H1 (cell line): ENCODE results near the gene OR10A2. TPM values are rescaled to one million over a fixed set of nuclear protein-coding genes. Genes with fewer than 3 reads are reported as not detected.

Experiments used
- CTCF ChIA-PET: fragments of 300-600 bp; sonication (Branson Sonifier 250); formaldehyde crosslinking; loops from one replicate; lab custom pipeline; 2021; ENCODE audit not compliant: partially characterized antibody; lab: Charles Lee
- POLR2A ChIA-PET: fragments of 300-600 bp; sonication (Branson Sonifier 250); formaldehyde crosslinking; loops from one replicate; lab custom pipeline; 2021; ENCODE audit warnings: inconsistent platforms; ENCODE audit not compliant: partially characterized antibody; lab: Charles Lee
- DNase-seq, 2 experiments: peaks; one replicate each; pipeline versions ENCODE4 v3.0.0 to v3.0.0-alpha.2; 2010 to 2022; ENCODE audit warnings: low spot score in 2 of 2, low read depth in 1 of 2, mixed read lengths in 1 of 2
- FAIRE-seq: peaks from 2 replicates; lab custom pipeline; 2011; peaks lifted over from hg19 to GRCh38; lab: Jason Lieb, UNC
- H2AFZ ChIP-seq: 2 replicates; pipeline ENCODE4 v1.8.1; 2012; ENCODE audit warnings: low read length, inconsistent platforms
- H2AK5ac ChIP-seq: 2 replicates; pipeline ENCODE4 v1.6.1; 2013; ENCODE audit warnings: low read depth, low read length
- H2BK120ac ChIP-seq: replicated peaks from 2 replicates; pipeline ENCODE3; 2013; ENCODE audit warnings: low read depth, low read length, inconsistent platforms
- H2BK12ac ChIP-seq: 2 replicates; pipeline ENCODE4 v1.6.1; 2013; ENCODE audit warnings: low read depth, low read length
- H2BK15ac ChIP-seq: 2 replicates; pipeline ENCODE4 v1.6.1; 2013; ENCODE audit warnings: low read length
- H2BK20ac ChIP-seq: 2 replicates; pipeline ENCODE4 v1.6.1; 2013; ENCODE audit warnings: low read length
- H2BK5ac ChIP-seq: 2 replicates; pipeline ENCODE4 v1.6.1; 2013; ENCODE audit warnings: low read depth, low read length
- H3K14ac ChIP-seq: 2 replicates; pipeline ENCODE4 v1.6.1; 2013; ENCODE audit warnings: inconsistent platforms; ENCODE audit not compliant: insufficient read length
- H3K18ac ChIP-seq: 2 replicates; pipeline ENCODE4 v1.6.1; 2013; ENCODE audit warnings: low read length; ENCODE audit errors: extremely low read depth
- H3K23ac ChIP-seq: 2 replicates; pipeline ENCODE4 v1.6.1; 2013; ENCODE audit warnings: inconsistent platforms; ENCODE audit not compliant: insufficient read length
- H3K23me2 ChIP-seq: 2 replicates; pipeline ENCODE4 v1.6.1; 2013; ENCODE audit warnings: low read depth, low read length
- H3K27ac ChIP-seq: 2 replicates; pipeline ENCODE4 v1.6.1; 2011; ENCODE audit warnings: low read depth, low read length, inconsistent platforms
- H3K27me3 ChIP-seq, 4 experiments: replicated peaks in 1 of 4; 1 replicate in 1 of 4; 2 replicates in 3 of 4; pipeline versions ENCODE4 v1.6.1 to v1.8.1; 2011 to 2013; ENCODE audit warnings: low read length in 3 of 4, mild to moderate bottlenecking in 3 of 4, inconsistent platforms in 2 of 4, mixed read lengths in 2 of 4, moderate library complexity in 1 of 4; ENCODE audit not compliant: control insufficient read depth in 3 of 4, insufficient read depth in 3 of 4; ENCODE audit errors: extremely low read depth in 1 of 4
- H3K36me3 ChIP-seq, 4 experiments: 2 replicates each; pipeline versions ENCODE4 v1.6.1 to v1.8.1; 2011 to 2013; ENCODE audit warnings: mild to moderate bottlenecking in 4 of 4, low read length in 3 of 4, moderate library complexity in 2 of 4, control low read depth in 1 of 4, inconsistent platforms in 1 of 4; ENCODE audit not compliant: insufficient read depth in 4 of 4, control insufficient read depth in 2 of 4
- H3K4ac ChIP-seq: replicated peaks from 2 replicates; pipeline ENCODE3; 2013; ENCODE audit warnings: low read length, low read depth, mixed read lengths, inconsistent platforms; ENCODE audit not compliant: insufficient read length
- H3K4me1 ChIP-seq, 4 experiments: replicated peaks in 1 of 4; 1 replicate in 1 of 4; 2 replicates in 3 of 4; pipeline versions ENCODE4 v1.6.1 to v1.8.1; 2011 to 2013; ENCODE audit warnings: low read length in 3 of 4, inconsistent platforms in 2 of 4, mixed read lengths in 1 of 4; ENCODE audit not compliant: insufficient read depth in 4 of 4, control insufficient read depth in 3 of 4
- H3K4me2 ChIP-seq, 2 experiments: 2 replicates each; pipeline versions ENCODE4 v1.6.1 to v1.8.1; 2011 to 2013; ENCODE audit warnings: low read depth in 2 of 2, low read length in 2 of 2, control low read depth in 1 of 2, inconsistent platforms in 1 of 2, mild to moderate bottlenecking in 1 of 2; ENCODE audit not compliant: insufficient read depth in 1 of 2
- H3K4me3 ChIP-seq, 4 experiments: fragments of 200-600, 300-600 bp in 1 of 4; sonication (generic), shearing (Covaris generic), sonication (Bioruptor Twin) in 1 of 4; 2 replicates each; pipeline versions ENCODE4 v1.5.1 to v1.8.1; 2011 to 2016; ENCODE audit warnings: low read length in 4 of 4, low read depth in 3 of 4, control low read depth in 2 of 4, inconsistent platforms in 2 of 4, mild to moderate bottlenecking in 2 of 4, mixed read lengths in 1 of 4, moderate library complexity in 1 of 4; ENCODE audit not compliant: insufficient read depth in 2 of 4; ENCODE audit errors: extremely low read depth in 1 of 4
- H3K56ac ChIP-seq: replicated peaks from 2 replicates; pipeline ENCODE3; 2013; ENCODE audit warnings: low read depth, mild to moderate bottlenecking, mixed read lengths, low read length, inconsistent platforms; ENCODE audit not compliant: insufficient read length
- H3K79me1 ChIP-seq: 2 replicates; pipeline ENCODE4 v1.6.1; 2013; ENCODE audit warnings: low read depth, low read length, control low read depth
- H3K79me2 ChIP-seq, 2 experiments: 2 replicates each; pipeline versions ENCODE4 v1.6.1 to v1.8.1; 2012 to 2013; ENCODE audit warnings: low read length in 2 of 2, mild to moderate bottlenecking in 2 of 2, inconsistent platforms in 1 of 2; ENCODE audit not compliant: insufficient read depth in 2 of 2, control insufficient read depth in 1 of 2
- H3K9ac ChIP-seq, 4 experiments: replicated peaks in 1 of 4; 1 replicate in 1 of 4; 2 replicates in 3 of 4; pipeline versions ENCODE4 v1.6.1 to v1.8.1; 2011 to 2013; ENCODE audit warnings: low read depth in 3 of 4, low read length in 3 of 4, control low read depth in 2 of 4, mild to moderate bottlenecking in 2 of 4, moderate library complexity in 2 of 4, inconsistent platforms in 1 of 4; ENCODE audit errors: extremely low read depth in 1 of 4
- H3K9me3 ChIP-seq, 2 experiments: 2 replicates each; pipeline versions ENCODE4 v1.6.1 to v1.8.1; 2012 to 2013; ENCODE audit warnings: mild to moderate bottlenecking in 2 of 2, moderate library complexity in 2 of 2, control low read depth in 1 of 2, inconsistent platforms in 1 of 2, low read depth in 1 of 2, low read length in 1 of 2, mixed read lengths in 1 of 2; ENCODE audit not compliant: insufficient read depth in 2 of 2
- H4K20me1 ChIP-seq, 2 experiments: replicated peaks in 1 of 2; 2 replicates each; pipeline versions ENCODE3 to v1.8.1; 2011 to 2013; ENCODE audit warnings: inconsistent platforms in 2 of 2, low read length in 2 of 2, mild to moderate bottlenecking in 1 of 2; ENCODE audit not compliant: insufficient read depth in 2 of 2, control insufficient read depth in 1 of 2
- H4K5ac ChIP-seq: 2 replicates; pipeline ENCODE4 v1.6.1; 2013; ENCODE audit warnings: low read length, low read depth, mixed read lengths, inconsistent platforms; ENCODE audit not compliant: insufficient read length
- H4K8ac ChIP-seq: 2 replicates; pipeline ENCODE4 v1.8.0; 2013; ENCODE audit warnings: mild to moderate bottlenecking, moderate library complexity, low read length, inconsistent platforms; ENCODE audit not compliant: insufficient read depth; ENCODE audit errors: extremely low read depth
- H4K91ac ChIP-seq: replicated peaks from 2 replicates; pipeline ENCODE3; 2013; ENCODE audit warnings: low read length, mixed read lengths, inconsistent platforms; ENCODE audit not compliant: insufficient read length
- BCL11A ChIP-seq, 2 experiments: IDR thresholded peaks; one replicate each; pipeline ENCODE4 v1.6.1; 2011; ENCODE audit warnings: low read depth in 2 of 2, low read length in 2 of 2, mild to moderate bottlenecking in 2 of 2
- BRCA1 ChIP-seq: IDR thresholded peaks from 2 replicates; pipeline ENCODE4 v1.6.1; 2012; ENCODE audit warnings: low read depth, low read length, improper control_type of control experiment
- CHD1 ChIP-seq: IDR thresholded peaks from 2 replicates; pipeline ENCODE4 v1.6.1; 2012; ENCODE audit warnings: low read depth, low read length, improper control_type of control experiment
- GABPA ChIP-seq: IDR thresholded peaks from 2 replicates; pipeline ENCODE4 v1.6.1; 2011; ENCODE audit warnings: mild to moderate bottlenecking, low read length, moderate library complexity, borderline replicate concordance; ENCODE audit not compliant: insufficient read depth
- MAFK ChIP-seq: IDR thresholded peaks from 2 replicates; pipeline ENCODE4 v1.6.1; 2012; ENCODE audit warnings: low read depth, mild to moderate bottlenecking, improper control_type of control experiment, low read length
- PHF8 ChIP-seq: fragments of 200-600 bp; sonication (generic); conservative IDR thresholded peaks from 2 replicates; pipeline ENCODE4 v1.7.1; 2012; ENCODE audit warnings: low read depth, mild to moderate bottlenecking, inconsistent platforms, low read length, moderate library complexity
- POLR2A ChIP-seq, 2 experiments: IDR thresholded peaks; 1 replicate in 1 of 2; 2 replicates in 1 of 2; pipeline ENCODE4 v1.6.1; 2011; ENCODE audit warnings: low read depth in 2 of 2, low read length in 2 of 2, mild to moderate bottlenecking in 2 of 2; ENCODE audit errors: control extremely low read depth in 1 of 2
- POLR2AphosphoS5 ChIP-seq: IDR thresholded peaks from 2 replicates; pipeline ENCODE4 v1.6.1; 2011; ENCODE audit warnings: low read depth, low read length
- RFX5 ChIP-seq: IDR thresholded peaks from 2 replicates; pipeline ENCODE4 v1.6.1; 2011; ENCODE audit warnings: low read depth, low read length, improper control_type of control experiment, borderline replicate concordance
- SAP30 ChIP-seq: fragments of 300-600 bp; sonication (generic); IDR thresholded peaks from 2 replicates; pipeline ENCODE4 v1.7.1; 2012; ENCODE audit warnings: low read length, moderate library complexity, mild to moderate bottlenecking, inconsistent platforms; ENCODE audit not compliant: insufficient read depth, insufficient replicate concordance
- SIRT6 ChIP-seq: IDR thresholded peaks from one replicate; pipeline ENCODE4 v1.7.1; 2012; ENCODE audit warnings: low read length, inconsistent platforms
- SP2 ChIP-seq: IDR thresholded peaks from 2 replicates; pipeline ENCODE4 v1.6.1; 2012; ENCODE audit warnings: mild to moderate bottlenecking, low read length, inconsistent platforms
- SUZ12 ChIP-seq: fragments of 200-600 bp; sonication (generic); IDR thresholded peaks from 2 replicates; pipeline ENCODE4 v1.6.1; 2012; ENCODE audit warnings: mild to moderate bottlenecking, inconsistent platforms, low read length, moderate library complexity, mixed read lengths
- TBP ChIP-seq: IDR thresholded peaks from 2 replicates; pipeline ENCODE4 v1.6.1; 2011; ENCODE audit warnings: low read depth, low read length, improper control_type of control experiment
- WGBS, 2 experiments: shearing (Covaris generic) in 1 of 2; methylation state at CpG; one replicate each; pipeline versions ENCODE4 v1.1.6 to v1.1.7; 2013 to 2015; ENCODE audit warnings: low lambda C conversion rate in 2 of 2, mixed read lengths in 2 of 2, inconsistent platforms in 1 of 2, low coverage in 1 of 2, missing lambda C conversion rate in 1 of 2; ENCODE audit not compliant: insufficient replicate concordance in 2 of 2, insufficient coverage in 1 of 2, insufficient read length in 1 of 2; ENCODE audit errors: extremely low coverage in 1 of 2, missing lambda C conversion rate in 1 of 2; 5-methylcytosine and 5-hydroxymethylcytosine counted together
- polyA plus RNA-seq, 7 experiments: library from polyadenylated mRNA; depleted of rRNA in 3 of 7; stranded (reverse) in 5 of 7; unstranded in 2 of 7; fragments of >200 nt in 5 of 7; fragments of 200-250 nt in 2 of 7; gene quantifications; 1 replicate in 5 of 7; 2 replicates in 1 of 7; 4 replicates in 1 of 7; pipeline versions ENCODE4 v1.2.1 to v1.2.3, GENCODE V29; 2011 to 2013; ENCODE audit warnings: missing spikeins in 2 of 7, mixed read lengths in 2 of 7
- total RNA-seq: library from RNA; stranded (reverse); fragmentation: NEBNext Ultra II Directional; extraction: Animal tissue kit (Norgen Biotek cat#: 25700); gene quantifications from 2 replicates; pipeline ENCODE4 v1.2.1, GENCODE V29; 2021

The OR10A2 gene
- total and polyA plus RNA-seq, 2 of the 8 experiments (the other 6 are each of a cell fraction or from before 2014, with no cell fraction given), result not detected

- DNase-seq, result no peak
- H3K4me1 ChIP-seq, result no peaks in the 10 kb centered on the region
- no peak overlapping the region for H3K4me2 ChIP-seq
- H3K27me3 ChIP-seq, result no peaks in the 10 kb centered on the region
- no peaks in the 10 kb centered on the region for H3K23me2 ChIP-seq
- no peaks in the 10 kb centered on the region for H3K36me3 ChIP-seq
- no peak overlapping the region for H2BK120ac ChIP-seq
- H2BK5ac ChIP-seq, result no peak overlapping the region
- no peak overlapping the region for H4K5ac ChIP-seq
- no peak overlapping the region for H2BK15ac ChIP-seq
- no peak overlapping the region for H3K4me3 ChIP-seq
- WGBS, 2 experiments, result 90% methylated on average over 2 of the region's 2 CpGs; no CpG with 5 or more reads in 1 of the 2 experiments
- no peaks in the 10 kb centered on the region; a peak in 2 of 4 replicates for H3K9me3 ChIP-seq
- ChIA-PET CTCF (interaction anchor here (1.5 kb wide), 1 partner anchor 12 kb away, joined by 5 read pairs; the partner anchor contains the start of gene OR10A2), POLR2A (no interaction called here)
- no peak overlapping the region for H4K8ac ChIP-seq
- H3K79me1 ChIP-seq, result no peaks in the 10 kb centered on the region
- no peak for FAIRE-seq
- H2AK5ac ChIP-seq, result no peak overlapping the region
- H3K18ac ChIP-seq, result no peak overlapping the region
- H2AFZ ChIP-seq, result no peak overlapping the region
- H3K23ac ChIP-seq, result no peak overlapping the region
- no peak overlapping the region for H2BK20ac ChIP-seq
- no peak overlapping the region for H3K4ac ChIP-seq
- no peak overlapping the region for H3K14ac ChIP-seq
- no peak overlapping the region for H2BK12ac ChIP-seq
- TF ChIP-seq BCL11A (IDR thresholded peaks at IDR 0.05; ENCODE audit: low read depth in 2 of 2, low read length in 2 of 2) (no peak), SUZ12 (no peak), PHF8 (no peak), BRCA1 (no peak), TBP (no peak), POLR2AphosphoS5 (no peak), SP2 (no peak), SIRT6 (no peak), POLR2A (IDR thresholded peaks at IDR 0.05; ENCODE audit: control extremely low read depth in 1 of 2, low read depth in 2 of 2, low read length in 2 of 2) (no peak), RFX5 (no peak), SAP30 (no peak), MAFK (no peak), GABPA (no peak), CHD1 (no peak)
- H3K56ac ChIP-seq, result no peak overlapping the region
- no peak overlapping the region for H4K91ac ChIP-seq
- H3K27ac ChIP-seq, result no peak overlapping the region
- H3K9ac ChIP-seq, result no peak overlapping the region
- no peaks in the 10 kb centered on the region for H4K20me1 ChIP-seq
- H3K79me2 ChIP-seq, result no peaks in the 10 kb centered on the region
Measured at GRCh38 chr11:6875761-6876160, 12.9 kb downstream of the OR10A2 start.
